GM12801 (cell line): ENCODE data around the gene COL20A1.

Experiments used
- TF ChIP-seq, protein P1 (sequence below): IDR thresholded peaks from one replicate; pipeline ENCODE4 v1.5.1; 2011; ENCODE audit warnings: control low read depth; ENCODE audit not compliant: insufficient read length; ENCODE audit errors: extremely low read depth

COL20A1 gene

GRCh38 chr20:63371291-63371865 is 78.4 kb downstream of the COL20A1 start:
- TF ChIP-seq, protein P1, sequence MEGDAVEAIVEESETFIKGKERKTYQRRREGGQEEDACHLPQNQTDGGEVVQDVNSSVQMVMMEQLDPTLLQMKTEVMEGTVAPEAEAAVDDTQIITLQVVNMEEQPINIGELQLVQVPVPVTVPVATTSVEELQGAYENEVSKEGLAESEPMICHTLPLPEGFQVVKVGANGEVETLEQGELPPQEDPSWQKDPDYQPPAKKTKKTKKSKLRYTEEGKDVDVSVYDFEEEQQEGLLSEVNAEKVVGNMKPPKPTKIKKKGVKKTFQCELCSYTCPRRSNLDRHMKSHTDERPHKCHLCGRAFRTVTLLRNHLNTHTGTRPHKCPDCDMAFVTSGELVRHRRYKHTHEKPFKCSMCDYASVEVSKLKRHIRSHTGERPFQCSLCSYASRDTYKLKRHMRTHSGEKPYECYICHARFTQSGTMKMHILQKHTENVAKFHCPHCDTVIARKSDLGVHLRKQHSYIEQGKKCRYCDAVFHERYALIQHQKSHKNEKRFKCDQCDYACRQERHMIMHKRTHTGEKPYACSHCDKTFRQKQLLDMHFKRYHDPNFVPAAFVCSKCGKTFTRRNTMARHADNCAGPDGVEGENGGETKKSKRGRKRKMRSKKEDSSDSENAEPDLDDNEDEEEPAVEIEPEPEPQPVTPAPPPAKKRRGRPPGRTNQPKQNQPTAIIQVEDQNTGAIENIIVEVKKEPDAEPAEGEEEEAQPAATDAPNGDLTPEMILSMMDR = no peak

GRCh38 chr20:63372971-63373885 is 80.2 kb downstream of the COL20A1 start:
- TF ChIP-seq, protein P1 = no peak

- TF ChIP-seq, protein P1 = no peak
Measured at GRCh38 chr20:63373996-63374395, 81.0 kb downstream of the COL20A1 start.

- TF ChIP-seq, protein P1 = no peak
Measured at GRCh38 chr20:63374504-63374903, 81.5 kb downstream of the COL20A1 start.

DNA sequence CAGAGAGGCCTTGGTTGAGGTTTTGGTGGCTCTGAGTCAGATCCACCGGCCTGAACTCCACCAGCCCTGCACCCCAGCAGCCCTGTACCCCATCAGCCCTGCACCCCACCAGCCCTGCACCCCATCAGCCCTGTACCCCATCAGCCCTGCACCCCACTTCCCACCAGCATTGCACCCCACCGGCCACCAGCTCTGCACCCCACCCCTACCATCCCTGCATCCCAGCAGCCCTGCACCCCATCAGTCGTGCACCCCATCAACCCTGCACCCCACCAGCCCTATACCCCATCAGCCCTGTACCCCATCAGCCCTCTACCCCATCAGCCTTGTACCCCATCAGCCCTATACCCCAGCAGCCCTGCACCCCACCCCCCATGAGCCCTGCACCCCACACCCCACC is 82.5 kb downstream of the COL20A1 start:
- TF ChIP-seq, protein P1 = no peak

DNA sequence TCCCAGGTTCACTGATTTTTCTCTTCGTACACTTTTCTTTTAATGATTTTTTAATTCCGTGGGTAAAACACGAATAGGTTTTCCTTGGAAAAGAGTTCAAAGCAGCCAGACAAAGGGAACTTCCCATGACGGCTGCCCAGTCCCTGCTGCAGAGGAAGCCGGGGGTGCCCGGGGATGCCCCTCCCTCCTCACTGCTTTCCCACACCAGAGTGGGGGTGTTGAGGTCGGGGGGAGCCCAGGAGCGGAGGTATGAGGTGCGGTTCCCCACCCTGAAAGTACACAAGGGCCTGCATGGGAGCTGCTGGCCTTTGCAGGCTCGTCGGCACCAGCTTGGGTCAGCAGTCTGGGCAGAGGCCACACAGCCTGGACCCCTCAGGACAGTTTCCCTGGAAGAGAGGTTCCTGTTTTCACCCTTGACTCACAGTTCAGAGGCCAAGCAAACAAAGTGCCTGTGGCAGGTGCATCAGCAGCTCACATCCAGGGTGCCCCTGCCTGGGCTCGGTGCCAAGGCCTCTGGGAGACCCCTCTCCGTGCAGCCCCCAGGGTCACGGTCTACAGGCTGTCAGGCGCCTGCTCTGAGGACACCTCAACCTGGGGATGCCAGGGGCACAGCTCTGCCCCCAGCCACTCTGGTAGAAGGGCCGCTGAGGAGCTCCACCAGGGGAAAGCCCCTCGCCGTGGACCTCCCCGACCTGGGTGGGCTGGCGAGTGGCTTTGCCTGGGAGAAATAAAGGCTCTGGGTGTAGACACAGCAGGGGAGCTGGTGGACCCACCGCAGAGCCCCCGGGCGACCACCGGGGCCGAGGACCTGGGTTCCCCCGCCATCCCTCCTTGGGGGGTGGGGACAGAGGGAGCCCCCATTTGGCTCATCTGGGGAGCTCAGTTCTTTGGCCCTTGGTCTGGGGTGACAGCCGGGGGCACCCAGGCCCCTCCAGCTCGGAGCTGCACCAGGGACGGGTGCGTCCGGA is 83.6 kb downstream of the COL20A1 start:
- TF ChIP-seq, protein P1 = no peak
